HepG2 (cell line): ENCODE measurements around the gene TOMM7. TPM values are rescaled to one million over a fixed set of nuclear protein-coding genes. Genes with fewer than 3 reads are reported as not detected.

ENCODE experiments used
- CCDC6 ChIP-seq: sonication (generic); formaldehyde crosslinking; IDR thresholded peaks from 2 replicates; pipeline ENCODE4 v1.8.1; 2022; ENCODE audit warnings: mild to moderate bottlenecking, missing genetic modification reagents, moderate library complexity
- CEBPG ChIP-seq: IDR thresholded peaks from 2 replicates; pipeline ENCODE4 v1.6.1; 2016
- DNMT1 ChIP-seq: sonication (generic); formaldehyde crosslinking; IDR thresholded peaks from 2 replicates; pipeline ENCODE4 v1.5.1; 2020; ENCODE audit warnings: mild to moderate bottlenecking, missing genetic modification reagents
- E2F1 ChIP-seq: sonication (generic); formaldehyde crosslinking; IDR thresholded peaks from 2 replicates; pipeline ENCODE4 v1.5.0; 2020; ENCODE audit warnings: missing genetic modification reagents
- PAXIP1 ChIP-seq: sonication (generic); formaldehyde crosslinking; conservative IDR thresholded peaks from 2 replicates; pipeline ENCODE4 v1.4.0; 2020; ENCODE audit warnings: mild to moderate bottlenecking, missing genetic modification reagents, moderate library complexity
- ZEB1 ChIP-seq: IDR thresholded peaks from 2 replicates; pipeline ENCODE4 v1.6.1; 2012; ENCODE audit warnings: mild to moderate bottlenecking, low read depth, inconsistent platforms; ENCODE audit not compliant: insufficient replicate concordance
- ZNF318 ChIP-seq: sonication (generic); formaldehyde crosslinking; IDR thresholded peaks from 2 replicates; pipeline ENCODE4 v1.4.0; 2020; ENCODE audit warnings: mild to moderate bottlenecking, missing genetic modification reagents
- ZNF33A ChIP-seq: sonication (generic); formaldehyde crosslinking; IDR thresholded peaks from 2 replicates; pipeline ENCODE4 v1.5.1; 2020; ENCODE audit warnings: missing genetic modification reagents, mild to moderate bottlenecking, moderate library complexity, borderline replicate concordance
- ZNF839 ChIP-seq: sonication (generic); formaldehyde crosslinking; IDR thresholded peaks from 2 replicates; pipeline ENCODE4 v1.4.0; 2020; ENCODE audit warnings: missing genetic modification reagents, mild to moderate bottlenecking, borderline replicate concordance
- ZNF841 ChIP-seq: sonication (generic); formaldehyde crosslinking; IDR thresholded peaks from 2 replicates; pipeline ENCODE4 v1.8.1; 2023; ENCODE audit warnings: missing genetic modification reagents, borderline replicate concordance
- polyA plus RNA-seq, 8 experiments: library from polyadenylated mRNA; depleted of rRNA in 3 of 8; stranded (reverse) in 7 of 8; unstranded in 1 of 8; fragments of >200 nt; fragmentation: Illumina TruSeq in 4 of 8; extraction: Trizol in 4 of 8; gene quantifications; 2 replicates each; pipeline versions ENCODE4 v1.2.1 to v1.2.3, GENCODE V29; 2011 to 2016; ENCODE audit warnings: low read depth in 4 of 8, missing spikeins in 1 of 8, mixed read lengths in 1 of 8; ENCODE audit not compliant: insufficient read depth in 1 of 8
- total RNA-seq, 5 experiments: library from RNA; depleted of rRNA; stranded (reverse); fragments of >200 nt; fragmentation: Illumina TruSeq; extraction: Trizol; gene quantifications; 2 replicates each; pipeline ENCODE4 v1.2.3, GENCODE V29; 2016; ENCODE audit warnings: low read depth in 1 of 5

TOMM7 gene
- total and polyA plus RNA-seq, 2 of the 13 experiments (the other 11 are each of a cell fraction or from before 2014, with no cell fraction given), result 251 to 369 TPM

- TF ChIP-seq ZNF318 (CRISPR knock-in tag) (no peak), E2F1 (CRISPR knock-in tag) (no peak), CCDC6 (no peak), CEBPG (CRISPR knock-in tag) (no peak), ZEB1 (no peak), ZNF839 (CRISPR knock-in tag) (no peak), ZNF33A (no peak), DNMT1 (no peak), ZNF841 (no peak), PAXIP1 (CRISPR knock-in tag) (no peak)
Observed at GRCh38 chr7:22833113-22833855, 10.6 kb upstream of the TOMM7 start (continued).
